Stomach (tissue), 9 donors: ENCODE results near the gene SLC33A1. TPM values are rescaled to one million over a fixed set of nuclear protein-coding genes. Genes with fewer than 3 reads are reported as not detected.

ENCODE experiments used
- DNase-seq, 2 donors: peaks; one replicate each; pipeline versions ENCODE4 v3.0.0 to v3.0.0-alpha.2; 2013 to 2019
- H3K27ac ChIP-seq, 5 donors: fragments of 200-600 bp in 4 of 5; sonication (generic) in 4 of 5; one replicate each; pipeline ENCODE4 v1.5.1; 2013 to 2019; ENCODE audit warnings: mild to moderate bottlenecking in 1 of 5, moderate library complexity in 1 of 5
- H3K27me3 ChIP-seq, 3 donors: fragments of 200-600 bp; sonication (generic); one replicate each; pipeline ENCODE4 v1.5.1; 2017 to 2019; ENCODE audit warnings: mixed run types in 1 of 3
- H3K36me3 ChIP-seq, 4 donors: fragments of 200-600 bp; sonication (generic); 1 replicate in 3 of 4; 2 replicates in 1 of 4; pipeline ENCODE4 v1.5.1; 2016 to 2019
- H3K4me1 ChIP-seq, 4 donors: fragments of 200-600 bp; sonication (generic); one replicate each; pipeline ENCODE4 v1.5.1; 2016 to 2019
- H3K4me3 ChIP-seq, 4 donors: fragments of 200-600 bp; sonication (generic) in 3 of 4; one replicate each; pipeline ENCODE4 v1.5.1; 2016 to 2019; ENCODE audit warnings: mild to moderate bottlenecking in 1 of 4
- H3K9me3 ChIP-seq, 4 donors: fragments of 200-600 bp; sonication (generic); one replicate each; pipeline ENCODE4 v1.5.1; 2016 to 2019
- EP300 ChIP-seq: sonication (generic); formaldehyde crosslinking; IDR thresholded peaks from one replicate; pipeline ENCODE4 v1.6.1; 2017; ENCODE audit warnings: antibody characterized with exemption
- POLR2A ChIP-seq, 4 donors: fragments of 450-650 bp; IDR thresholded peaks; one replicate each; pipeline ENCODE4 v1.6.1; 2016; ENCODE audit warnings: antibody characterized with exemption in 4 of 4, control low read depth in 2 of 4, mild to moderate bottlenecking in 1 of 4, moderate library complexity in 1 of 4
- POLR2AphosphoS5 ChIP-seq, 3 donors: sonication (generic); formaldehyde crosslinking; IDR thresholded peaks; one replicate each; pipeline ENCODE4 v1.6.1; 2016; ENCODE audit warnings: antibody characterized with exemption in 3 of 3
- WGBS, 5 donors: extraction: QIAGEN DNeasy Blood & Tissue Kit in 3 of 5; methylation state at CpG; one replicate each; pipeline versions ENCODE4 v1.1.5 to v1.1.7; 2013 to 2018; 5-methylcytosine and 5-hydroxymethylcytosine counted together
- intact Hi-C: fragments of 100-400 bp; cut with DNase I; formaldehyde crosslinking; loops from one replicate; pipeline ENCODE4 v1.15.1; 2023; ENCODE audit warnings: low total_unique reads
- polyA plus RNA-seq, 3 donors: library from polyadenylated mRNA; stranded (reverse); fragments of 200-250 nt; gene quantifications; one replicate each; pipeline ENCODE4 v1.2.3, GENCODE V29; 2013
- total RNA-seq, 5 donors: library from RNA; depleted of rRNA; stranded (reverse); fragments of >200 nt; gene quantifications; one replicate each; pipeline versions ENCODE4 v1.1.0 to v1.2.3, GENCODE V29; 2014 to 2016
- TF ChIP-seq, protein P1 (sequence below), 7 experiments: fragments of 450-650 bp in 4 of 7; fragments of 200-600 bp in 3 of 7; sonication (generic) in 3 of 7; IDR thresholded peaks; one replicate each; pipeline ENCODE4 v1.5.1; 2016 to 2019; ENCODE audit warnings: antibody characterized with exemption in 7 of 7, control low read depth in 2 of 7, mild to moderate bottlenecking in 1 of 7
- donor health status: healthy with polysubstance abuse.
- donor health status: Bipolar disorder and iron deficiency.
- donor health status: healthy.

The SLC33A1 gene
- total and polyA plus RNA-seq, 8 donors: 3.1 to 51.0 (median 10.8) TPM

DNA sequence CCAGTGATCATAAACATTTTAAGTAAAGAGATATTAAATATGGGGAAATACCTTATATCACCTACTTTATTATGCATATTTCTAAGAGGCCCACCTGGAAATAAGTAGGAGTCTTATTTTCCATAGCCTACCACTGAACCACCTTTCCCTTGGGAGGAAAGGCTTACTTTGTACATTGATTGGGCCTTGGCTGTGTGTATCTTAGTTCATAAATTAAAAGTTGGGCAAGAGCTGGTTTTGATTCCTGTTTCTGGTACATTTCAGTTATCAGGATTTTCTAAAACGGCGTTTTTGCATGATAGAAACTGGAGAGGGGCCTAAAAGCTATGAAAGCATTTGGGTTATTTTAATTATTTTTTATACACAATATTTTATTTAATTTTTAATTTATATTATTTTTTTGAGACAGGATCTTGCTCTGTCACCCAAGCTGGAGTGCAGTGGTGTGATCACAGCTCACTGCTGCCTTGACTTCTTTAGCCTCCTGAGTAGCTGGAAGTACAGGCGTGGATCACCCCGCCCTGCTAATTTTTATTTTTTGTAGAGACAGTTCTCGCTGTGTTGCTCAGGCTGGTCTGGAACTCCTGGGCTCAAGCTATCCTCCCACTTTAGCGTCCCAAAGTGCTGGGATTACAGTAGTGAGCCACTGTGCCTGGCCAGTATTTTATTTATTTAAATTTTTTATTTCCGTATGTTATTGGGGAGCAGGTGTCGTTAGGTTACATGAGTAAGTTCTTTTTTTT is 18.8 kb upstream of the SLC33A1 start:
- no peak overlapping the region for H3K4me3 ChIP-seq
- H3K36me3 ChIP-seq: no peaks in the 10 kb centered on the region
- WGBS, 5 donors: 76 to 83% (median 79%) methylated on average over 8 of the region's 8 CpGs
- intact Hi-C loops: no loop called here
- H3K9me3 ChIP-seq: no peaks in the 10 kb centered on the region
- H3K4me1 ChIP-seq: peaks cover 21 to 58% (median 40%) of the 10 kb centered on the region in 4 donors
- DNase-seq: no peak
- H3K27me3 ChIP-seq: no peaks in the 10 kb centered on the region
- H3K27ac ChIP-seq: peak overlapping the region in 1 of 5 donors; percentile 98
- TF ChIP-seq POLR2AphosphoS5 (IDR thresholded peaks at IDR 0.05) (no peak), POLR2A (IDR thresholded peaks at IDR 0.05) (no peak), EP300 (no peak)
- TF ChIP-seq, protein P1, sequence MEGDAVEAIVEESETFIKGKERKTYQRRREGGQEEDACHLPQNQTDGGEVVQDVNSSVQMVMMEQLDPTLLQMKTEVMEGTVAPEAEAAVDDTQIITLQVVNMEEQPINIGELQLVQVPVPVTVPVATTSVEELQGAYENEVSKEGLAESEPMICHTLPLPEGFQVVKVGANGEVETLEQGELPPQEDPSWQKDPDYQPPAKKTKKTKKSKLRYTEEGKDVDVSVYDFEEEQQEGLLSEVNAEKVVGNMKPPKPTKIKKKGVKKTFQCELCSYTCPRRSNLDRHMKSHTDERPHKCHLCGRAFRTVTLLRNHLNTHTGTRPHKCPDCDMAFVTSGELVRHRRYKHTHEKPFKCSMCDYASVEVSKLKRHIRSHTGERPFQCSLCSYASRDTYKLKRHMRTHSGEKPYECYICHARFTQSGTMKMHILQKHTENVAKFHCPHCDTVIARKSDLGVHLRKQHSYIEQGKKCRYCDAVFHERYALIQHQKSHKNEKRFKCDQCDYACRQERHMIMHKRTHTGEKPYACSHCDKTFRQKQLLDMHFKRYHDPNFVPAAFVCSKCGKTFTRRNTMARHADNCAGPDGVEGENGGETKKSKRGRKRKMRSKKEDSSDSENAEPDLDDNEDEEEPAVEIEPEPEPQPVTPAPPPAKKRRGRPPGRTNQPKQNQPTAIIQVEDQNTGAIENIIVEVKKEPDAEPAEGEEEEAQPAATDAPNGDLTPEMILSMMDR (IDR thresholded peaks at IDR 0.05): no peak

DNA sequence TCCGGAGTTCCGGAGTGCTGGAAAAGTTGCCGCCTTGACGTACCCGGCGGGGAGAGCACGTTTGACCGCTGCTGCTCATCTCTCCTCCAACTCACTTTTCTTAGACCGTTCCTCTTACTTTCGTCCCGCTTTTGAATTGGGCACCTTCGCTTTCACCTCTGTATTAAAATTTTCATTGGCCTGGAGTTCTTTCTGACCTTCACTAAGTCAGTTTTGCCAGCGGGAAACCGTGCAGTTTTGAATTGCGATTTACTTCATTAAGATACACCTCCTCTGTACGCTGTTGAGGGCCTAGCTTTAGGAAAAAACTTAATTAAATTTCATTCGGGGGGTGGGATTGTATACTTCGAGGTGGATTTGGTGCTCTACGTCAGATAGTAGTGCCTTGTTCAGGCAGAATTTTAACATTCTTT is 17.5 kb upstream of the SLC33A1 start:
- Histone ChIP-seq H3K27me3 (no peaks in the 10 kb centered on the region), H3K4me1 (peaks cover 21 to 58% (median 37%) of the 10 kb centered on the region in 4 donors), H3K27ac (peak overlapping the region; percentile 93 to 98 (median 97)), H3K36me3 (no peaks in the 10 kb centered on the region), H3K4me3 (peak overlapping the region; percentile 79 to 99 (median 98)), H3K9me3 (no peaks in the 10 kb centered on the region)
- 0 to 1% (median 1%) methylated on average over 19 of the region's 19 CpGs for WGBS, 5 donors
- intact Hi-C loops: no loop called here
- no peak for DNase-seq
- no peak for TF ChIP-seq POLR2A (IDR thresholded peaks at IDR 0.05)
- TF ChIP-seq, protein P1 (IDR thresholded peaks at IDR 0.05): no peak
- no peak for TF ChIP-seq POLR2AphosphoS5 (IDR thresholded peaks at IDR 0.05)
- no peak for TF ChIP-seq EP300

DNA sequence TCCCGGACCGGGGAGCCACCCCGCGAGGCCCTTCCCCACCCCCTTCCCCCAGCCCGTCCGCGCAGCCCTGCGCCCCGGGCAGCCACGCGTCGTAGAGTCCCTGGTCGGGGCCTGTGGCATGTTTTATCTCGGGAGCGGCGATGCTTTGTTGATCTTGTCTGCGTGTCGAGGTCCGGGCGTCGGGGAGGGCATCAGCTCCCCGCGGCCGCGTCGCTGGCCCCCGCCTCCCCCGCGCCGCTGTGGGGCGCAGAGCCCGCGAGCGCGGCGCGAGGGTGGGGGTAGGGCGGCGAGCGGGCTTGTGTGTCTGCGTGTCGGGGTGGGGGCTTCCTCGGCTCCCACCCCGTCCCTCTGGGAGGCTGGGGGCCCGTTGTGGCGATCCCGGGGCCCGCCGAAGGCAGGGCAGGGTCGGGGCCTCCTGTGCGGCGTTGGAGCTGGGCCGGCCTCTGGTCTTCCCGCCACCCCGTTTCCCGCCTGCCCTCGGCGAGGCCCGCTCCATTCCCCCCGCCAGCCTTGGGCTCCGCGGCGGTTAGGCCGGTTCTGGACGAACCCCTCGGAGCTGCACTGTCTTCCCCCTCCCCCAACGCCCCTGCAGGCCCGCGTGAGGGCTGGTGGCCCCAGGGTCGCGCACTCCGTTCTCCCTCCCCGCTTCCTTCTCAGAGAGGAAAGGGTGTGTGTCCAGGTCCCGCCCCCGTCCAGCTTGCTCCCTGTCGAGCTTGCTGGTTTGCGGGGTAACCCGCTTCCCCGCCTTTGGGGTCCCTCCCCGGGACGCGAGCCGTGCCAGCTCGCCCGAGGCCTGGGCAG is 16.9 kb upstream of the SLC33A1 start:
- peak overlapping the region; percentile 93 to 98 (median 97) for H3K27ac ChIP-seq
- H3K4me3 ChIP-seq: peak overlapping the region; percentile 79 to 99 (median 98)
- peak; percentile 58 to 82 for DNase-seq
- intact Hi-C loops: no loop called here
- H3K36me3 ChIP-seq: no peaks in the 10 kb centered on the region
- H3K27me3 ChIP-seq: no peaks in the 10 kb centered on the region
- WGBS, 5 donors: 0 to 1% (median 0%) methylated on average over 21 to 85 of the region's 85 CpGs
- TF ChIP-seq POLR2AphosphoS5 (IDR thresholded peaks at IDR 0.05): peak in 2 of 3 donors; percentile 3 to 14
- no peak for TF ChIP-seq POLR2A (IDR thresholded peaks at IDR 0.05)
- H3K9me3 ChIP-seq: no peaks in the 10 kb centered on the region
- H3K4me1 ChIP-seq: peaks cover 21 to 53% (median 32%) of the 10 kb centered on the region in 4 donors

DNA sequence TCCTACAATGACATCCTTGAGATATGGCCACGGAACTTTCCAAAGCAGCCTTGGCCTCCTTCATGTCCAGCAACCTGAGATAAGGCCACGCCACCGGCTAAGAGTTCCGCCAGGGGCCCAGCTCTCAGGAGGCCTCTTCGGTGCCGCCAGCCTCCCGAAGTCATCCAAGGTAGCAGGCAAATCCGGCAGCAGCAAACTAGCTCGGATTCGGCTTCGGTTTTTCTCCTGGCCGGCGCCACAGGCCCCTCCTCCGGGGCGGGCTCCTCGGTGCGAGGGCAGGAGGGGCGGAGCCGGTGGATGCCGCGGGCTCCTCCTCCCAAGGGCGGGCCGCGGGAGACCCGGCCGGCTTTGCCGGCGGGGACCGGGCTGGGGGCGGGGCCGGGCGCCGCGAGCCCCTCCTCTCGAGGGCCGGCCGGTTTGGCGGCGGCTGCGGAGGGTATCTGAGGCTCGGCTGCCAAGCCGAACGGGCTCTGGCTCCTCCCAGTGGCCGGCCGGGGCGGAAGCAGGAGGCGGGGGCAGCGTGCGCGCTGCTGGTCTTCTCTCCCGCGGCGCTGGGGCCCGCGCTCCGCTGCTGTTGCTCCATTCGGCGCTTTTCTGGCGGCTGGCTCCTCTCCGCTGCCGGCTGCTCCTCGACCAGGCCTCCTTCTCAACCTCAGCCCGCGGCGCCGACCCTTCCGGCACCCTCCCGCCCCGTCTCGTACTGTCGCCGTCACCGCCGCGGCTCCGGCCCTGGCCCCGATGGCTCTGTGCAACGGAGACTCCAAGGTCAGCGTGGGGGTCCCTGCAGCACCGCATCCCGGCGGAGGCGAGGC is 16.1 kb upstream of the SLC33A1 start, which contains the start of gene GMPS:
Gene GMPS, plus strand, starts transcription at position 518 of the 812 bp plus-strand sequence. Its CDS starts 221 bp downstream, at position 739.
- Histone ChIP-seq H3K4me1 (peaks cover 21 to 47% (median 27%) of the 10 kb centered on the region in 4 donors), H3K27ac (peak within 1 kb of the TSS; percentile 93 to 98 (median 97)), H3K4me3 (peak within 1 kb of the TSS; percentile 79 to 99 (median 98)), H3K36me3 (no peaks in the 10 kb centered on the region), H3K27me3 (no peaks in the 10 kb centered on the region), H3K9me3 (no peaks in the 10 kb centered on the region)
- 0 to 1% (median 0%) methylated on average over 10 to 83 of the region's 83 CpGs for WGBS, 5 donors
- peak in 1 of 4 donors; percentile 30 for TF ChIP-seq POLR2A (IDR thresholded peaks at IDR 0.05)
- TF ChIP-seq, protein P1 (IDR thresholded peaks at IDR 0.05): peak in 5 of 7 experiments; percentile 30 to 76 (median 32)
- no peak for TF ChIP-seq EP300
- TF ChIP-seq POLR2AphosphoS5 (IDR thresholded peaks at IDR 0.05): peak; percentile 41 to 75 (median 44)
- intact Hi-C loops: no loop called here
- peak; percentile 97 to 99 for DNase-seq
